Hepatocyte (in vitro differentiated cells): ENCODE results near the gene METTL25B. TPM values are rescaled to one million over a fixed set of nuclear protein-coding genes. Genes with fewer than 3 reads are reported as not detected.

Experiments
- DNase-seq: peaks from one replicate; pipeline ENCODE4 v3.0.0-alpha.2; 2016; ENCODE audit warnings: low spot score
- H2AFZ ChIP-seq: fragments of 200-600 bp; sonication (generic); 2 replicates; pipeline ENCODE4 v1.6.0; 2016; ENCODE audit warnings: antibody characterized with exemption, mild to moderate bottlenecking
- H3K27ac ChIP-seq: fragments of 200-600 bp; sonication (generic); 2 replicates; pipeline ENCODE4 v1.5.1; 2016; ENCODE audit warnings: mild to moderate bottlenecking
- H3K27me3 ChIP-seq: fragments of 200-600 bp; sonication (generic); 2 replicates; pipeline ENCODE4 v1.6.1; 2016
- H3K36me3 ChIP-seq: fragments of 200-600 bp; sonication (generic); replicated peaks from 2 replicates; pipeline ENCODE4 v1.5.1; 2016; ENCODE audit warnings: low read depth; ENCODE audit not compliant: insufficient read depth
- H3K4me1 ChIP-seq: fragments of 200-600 bp; sonication (generic); 2 replicates; pipeline ENCODE4 v1.5.1; 2016; ENCODE audit warnings: mild to moderate bottlenecking, moderate library complexity; ENCODE audit not compliant: insufficient read depth
- H3K4me2 ChIP-seq: fragments of 200-600 bp; sonication (generic); 2 replicates; pipeline ENCODE4 v1.6.0; 2016
- H3K4me3 ChIP-seq: fragments of 200-600 bp; sonication (generic); 2 replicates; pipeline ENCODE4 v1.5.1; 2016; ENCODE audit warnings: mild to moderate bottlenecking
- H3K79me2 ChIP-seq: fragments of 200-600 bp; sonication (generic); 2 replicates; pipeline ENCODE4 v1.6.0; 2017; ENCODE audit warnings: mild to moderate bottlenecking
- H3K9me2 ChIP-seq: fragments of 200-600 bp; sonication (generic); replicated peaks from 2 replicates; pipeline ENCODE4 v1.6.0; 2017; ENCODE audit warnings: mild to moderate bottlenecking; ENCODE audit not compliant: insufficient read depth
- H3K9me3 ChIP-seq: fragments of 200-600 bp; sonication (generic); 2 replicates; pipeline ENCODE4 v1.5.1; 2016; ENCODE audit warnings: low read depth, mild to moderate bottlenecking
- H4K20me1 ChIP-seq: fragments of 200-600 bp; sonication (generic); 2 replicates; pipeline ENCODE4 v1.6.0; 2016; ENCODE audit warnings: mild to moderate bottlenecking; ENCODE audit not compliant: insufficient read depth, poor library complexity, severe bottlenecking
- CTCF ChIP-seq: fragments of 200-600 bp; sonication (generic); IDR thresholded peaks from 2 replicates; pipeline ENCODE4 v1.5.1; 2016; ENCODE audit warnings: antibody characterized with exemption, mild to moderate bottlenecking; ENCODE audit not compliant: poor library complexity
- EZH2 ChIP-seq: fragments of 200-600 bp; sonication (generic); IDR thresholded peaks from 2 replicates; pipeline ENCODE4 v1.6.1; 2016; ENCODE audit warnings: antibody characterized with exemption, mild to moderate bottlenecking, borderline replicate concordance
- EZH2phosphoT487 ChIP-seq: fragments of 200-600 bp; sonication (generic); IDR thresholded peaks from one replicate; pipeline ENCODE4 v1.6.1; 2018; ENCODE audit warnings: antibody characterized with exemption, mild to moderate bottlenecking, low read depth, moderate library complexity; ENCODE audit not compliant: unreplicated experiment, severe bottlenecking
- WGBS: methylation state at CpG from one replicate; pipeline ENCODE4 v1.1.6; 2016; ENCODE audit warnings: low lambda C conversion rate; ENCODE audit errors: missing lambda C conversion rate; 5-methylcytosine and 5-hydroxymethylcytosine counted together
- polyA plus RNA-seq: library from polyadenylated mRNA; unstranded; fragments of >200 nt; fragmentation: Nextera tagmentation; extraction: Ambion mirVana; gene quantifications from 2 replicates; pipeline ENCODE4 v1.2.1, GENCODE V29; 2016
- total RNA-seq: library from RNA; depleted of rRNA; stranded (reverse); fragments of >200 nt; gene quantifications from 2 replicates; pipeline ENCODE4 v1.2.3, GENCODE V29; 2014

METTL25B gene
- total and polyA plus RNA-seq, 2 experiments from 2014 or later: 20.6 to 24.7 TPM

- Histone ChIP-seq H4K20me1 (no peaks in the 10 kb centered on the region), H3K4me3 (no peak overlapping the region), H2AFZ (no peak overlapping the region), H3K27me3 (no peaks in the 10 kb centered on the region), H3K79me2 (peaks cover 49% of the 10 kb centered on the region), H3K4me2 (no peak overlapping the region), H3K36me3 (no peaks in the 10 kb centered on the region), H3K4me1 (peaks cover 32% of the 10 kb centered on the region), H3K27ac (no peak overlapping the region), H3K9me2 (no peaks in the 10 kb centered on the region), H3K9me3 (no peaks in the 10 kb centered on the region)
- TF ChIP-seq CTCF (no peak), EZH2phosphoT487 (no peak), EZH2 (no peak)
- DNase-seq: no peak
- 91% methylated on average over 4 of the region's 4 CpGs for WGBS
These were observed 14.5 kb downstream of the METTL25B start for GRCh38 chr1:156742801-156743200.

- Histone ChIP-seq H3K9me2 (no peaks in the 10 kb centered on the region), H3K36me3 (no peaks in the 10 kb centered on the region)
- TF ChIP-seq EZH2: no peak
- no peak for TF ChIP-seq CTCF
- no peak for TF ChIP-seq EZH2phosphoT487
These were observed 15.4 kb downstream of the METTL25B start for GRCh38 chr1:156743367-156744302.

GRCh38 chr1:156744344-156744743 lies 16.1 kb downstream of the METTL25B start:
- 90% methylated on average over 2 of the region's 12 CpGs for WGBS
- Histone ChIP-seq H3K9me3 (no peaks in the 10 kb centered on the region), H3K36me3 (no peaks in the 10 kb centered on the region), H3K9me2 (no peaks in the 10 kb centered on the region), H3K27me3 (no peaks in the 10 kb centered on the region), H3K4me3 (no peak overlapping the region), H2AFZ (no peak overlapping the region), H4K20me1 (no peaks in the 10 kb centered on the region), H3K4me2 (no peak overlapping the region), H3K79me2 (peaks cover 56% of the 10 kb centered on the region), H3K27ac (no peak overlapping the region), H3K4me1 (peaks cover 48% of the 10 kb centered on the region)
- no peak for DNase-seq
- TF ChIP-seq EZH2phosphoT487 (no peak), CTCF (no peak), EZH2 (no peak)

More at GRCh38 chr1:156743367-156744302, 15.4 kb downstream of the METTL25B start:
- no peak for DNase-seq
- no peak overlapping the region for H3K4me3 ChIP-seq
- peaks cover 41% of the 10 kb centered on the region for H3K4me1 ChIP-seq
- no peak overlapping the region for H2AFZ ChIP-seq
- no peak overlapping the region for H3K27ac ChIP-seq
- H3K27me3 ChIP-seq: no peaks in the 10 kb centered on the region
- 95% methylated on average over 14 of the region's 14 CpGs for WGBS
- peaks cover 54% of the 10 kb centered on the region for H3K79me2 ChIP-seq
- no peaks in the 10 kb centered on the region for H4K20me1 ChIP-seq
- H3K4me2 ChIP-seq: no peak overlapping the region
- H3K9me3 ChIP-seq: no peaks in the 10 kb centered on the region
